Mesenchymal stem cell (in vitro differentiated cells and primary cell): ENCODE measurements around the gene TMEM123.

Source experiments
- DNase-seq: peaks from one replicate; pipeline ENCODE4 v3.0.0-alpha.2; 2013
- H2AFZ ChIP-seq: one replicate; pipeline ENCODE4 v1.6.1; 2013; ENCODE audit warnings: low read depth, mild to moderate bottlenecking, control low read depth, inconsistent platforms, low read length, moderate library complexity
- H2AK5ac ChIP-seq: 2 replicates; pipeline ENCODE4 v1.6.1; 2013; ENCODE audit warnings: low read length, moderate library complexity, mild to moderate bottlenecking, inconsistent platforms; ENCODE audit not compliant: severe bottlenecking
- H2BK120ac ChIP-seq: one replicate; pipeline ENCODE4 v1.6.1; 2013; ENCODE audit warnings: low read depth, mild to moderate bottlenecking, inconsistent platforms, low read length, moderate library complexity
- H2BK12ac ChIP-seq, 2 experiments: one replicate each; pipeline ENCODE4 v1.6.1; 2013; ENCODE audit warnings: inconsistent platforms in 2 of 2, low read length in 2 of 2, mild to moderate bottlenecking in 2 of 2, moderate library complexity in 2 of 2, control low read depth in 1 of 2
- H2BK15ac ChIP-seq: one replicate; pipeline ENCODE4 v1.6.1; 2013; ENCODE audit warnings: mild to moderate bottlenecking, low read depth, inconsistent platforms; ENCODE audit not compliant: poor library complexity, severe bottlenecking
- H2BK5ac ChIP-seq: 2 replicates; pipeline ENCODE4 v1.6.1; 2013; ENCODE audit warnings: low read depth, mild to moderate bottlenecking, low read length, control low read depth, inconsistent platforms; ENCODE audit not compliant: poor library complexity, severe bottlenecking
- H3K14ac ChIP-seq, 2 experiments: one replicate each; pipeline ENCODE4 v1.6.1; 2013; ENCODE audit warnings: inconsistent platforms in 2 of 2, low read length in 2 of 2, control low read depth in 1 of 2, mild to moderate bottlenecking in 1 of 2, moderate library complexity in 1 of 2
- H3K18ac ChIP-seq, 2 experiments: one replicate each; pipeline ENCODE4 v1.6.1; 2013; ENCODE audit warnings: inconsistent platforms in 2 of 2, low read length in 2 of 2, control low read depth in 1 of 2, low read depth in 1 of 2, mild to moderate bottlenecking in 1 of 2
- H3K23ac ChIP-seq, 2 experiments: one replicate each; pipeline ENCODE4 v1.6.1; 2013; ENCODE audit warnings: inconsistent platforms in 2 of 2, low read length in 2 of 2, mild to moderate bottlenecking in 2 of 2, moderate library complexity in 2 of 2, control low read depth in 1 of 2
- H3K27ac ChIP-seq: 2 replicates; pipeline ENCODE4 v1.5.1; 2013; ENCODE audit warnings: mild to moderate bottlenecking, moderate library complexity, low read length, control low read depth, inconsistent platforms; ENCODE audit not compliant: poor library complexity, severe bottlenecking
- H3K27me3 ChIP-seq, 2 experiments: 2 replicates each; pipeline versions ENCODE4 v1.6.1 to v1.7.0; 2013; ENCODE audit warnings: low read length in 2 of 2, mild to moderate bottlenecking in 2 of 2, moderate library complexity in 2 of 2, control low read depth in 1 of 2, inconsistent platforms in 1 of 2; ENCODE audit not compliant: control insufficient read depth in 1 of 2, insufficient read depth in 1 of 2
- H3K36me3 ChIP-seq, 2 experiments: 2 replicates each; pipeline versions ENCODE4 v1.6.1 to v1.7.0; 2013; ENCODE audit warnings: low read length in 2 of 2, control low read depth in 1 of 2, inconsistent platforms in 1 of 2, low read depth in 1 of 2, mild to moderate bottlenecking in 1 of 2; ENCODE audit not compliant: insufficient read depth in 2 of 2, control insufficient read depth in 1 of 2
- H3K4ac ChIP-seq, 2 experiments: one replicate each; pipeline ENCODE4 v1.6.1; 2013; ENCODE audit warnings: inconsistent platforms in 2 of 2, low read length in 2 of 2, mild to moderate bottlenecking in 2 of 2, moderate library complexity in 2 of 2, control low read depth in 1 of 2, low read depth in 1 of 2
- H3K4me1 ChIP-seq: 2 replicates; pipeline ENCODE4 v1.6.1; 2013; ENCODE audit warnings: low read depth, low read length, control low read depth; ENCODE audit not compliant: control insufficient read depth, insufficient read depth
- H3K4me2 ChIP-seq: 2 replicates; pipeline ENCODE4 v1.6.1; 2013; ENCODE audit warnings: low read length, mild to moderate bottlenecking, inconsistent platforms; ENCODE audit not compliant: poor library complexity, severe bottlenecking
- H3K4me3 ChIP-seq, 2 experiments: 2 replicates each; pipeline versions ENCODE4 v1.5.1 to v1.7.0; 2013; ENCODE audit warnings: low read length in 2 of 2, mild to moderate bottlenecking in 2 of 2, control low read depth in 1 of 2, low read depth in 1 of 2; ENCODE audit not compliant: insufficient read depth in 1 of 2
- H3K79me1 ChIP-seq: replicated peaks from 2 replicates; pipeline ENCODE4 v1.6.1; 2013; ENCODE audit warnings: mild to moderate bottlenecking, control low read depth, low read length, inconsistent platforms; ENCODE audit not compliant: poor library complexity, severe bottlenecking
- H3K9ac ChIP-seq: 2 replicates; pipeline ENCODE4 v1.7.0; 2013; ENCODE audit warnings: mild to moderate bottlenecking, low read length, moderate library complexity
- H3K9me3 ChIP-seq: 2 replicates; pipeline ENCODE4 v1.7.0; 2013; ENCODE audit warnings: mild to moderate bottlenecking, low read length; ENCODE audit not compliant: control insufficient read depth
- H4K8ac ChIP-seq: one replicate; pipeline ENCODE4 v1.6.1; 2013; ENCODE audit warnings: inconsistent platforms, mild to moderate bottlenecking, low read length, moderate library complexity
- H4K91ac ChIP-seq: one replicate; pipeline ENCODE4 v1.6.1; 2013; ENCODE audit warnings: mild to moderate bottlenecking, low read length, inconsistent platforms
- WGBS: methylation state at CpG from one replicate; pipeline ENCODE4 v1.1.7; 2013; ENCODE audit warnings: mixed read lengths; 5-methylcytosine and 5-hydroxymethylcytosine counted together

The TMEM123 gene

DNA sequence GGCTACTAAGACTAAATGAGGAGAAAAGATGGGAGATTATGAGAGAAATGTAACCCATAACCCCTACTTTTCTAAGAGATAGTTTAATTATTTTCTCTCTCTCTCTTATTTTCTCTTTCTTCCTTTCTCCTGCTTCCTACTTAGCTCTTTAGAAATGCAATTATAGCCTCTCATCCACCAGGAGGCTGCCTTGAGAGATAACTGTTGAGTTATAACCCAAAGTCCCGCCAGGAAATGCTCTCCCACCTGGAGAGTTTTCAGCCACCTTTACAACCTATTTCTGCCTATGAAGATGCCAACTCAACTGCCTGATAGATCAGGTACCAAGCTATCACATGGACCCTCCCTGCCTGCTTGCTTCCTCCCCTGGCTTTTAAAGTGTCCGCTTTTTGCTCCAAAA is 34.0 kb upstream of the TMEM123 start:
- H3K4me2 ChIP-seq = no peak overlapping the region
- WGBS = 88% methylated on average over 2 of the region's 2 CpGs
- no peak overlapping the region for H3K4ac ChIP-seq
- H2BK5ac ChIP-seq = no peak overlapping the region
- H3K23ac ChIP-seq = no peak overlapping the region
- H3K18ac ChIP-seq = no peak overlapping the region
- no peak overlapping the region for H2BK12ac ChIP-seq
- H2AFZ ChIP-seq = no peak overlapping the region
- H4K8ac ChIP-seq = no peak overlapping the region
- H3K4me3 ChIP-seq = no peak overlapping the region
- no peaks in the 10 kb centered on the region for H3K27me3 ChIP-seq
- no peak overlapping the region for H3K27ac ChIP-seq
- H2BK15ac ChIP-seq = no peak overlapping the region
- H3K36me3 ChIP-seq = no peaks in the 10 kb centered on the region
- H3K79me1 ChIP-seq = no peaks in the 10 kb centered on the region
- H2BK120ac ChIP-seq = no peak overlapping the region
- no peak overlapping the region for H3K14ac ChIP-seq
- no peak overlapping the region for H2AK5ac ChIP-seq
- no peak overlapping the region for H4K91ac ChIP-seq
- no peaks in the 10 kb centered on the region for H3K9me3 ChIP-seq
- no peak for DNase-seq
- H3K4me1 ChIP-seq = peaks cover 2% of the 10 kb centered on the region
- no peak overlapping the region for H3K9ac ChIP-seq

GRCh38 chr11:102485095-102485722 is 32.6 kb upstream of the TMEM123 start:
- H3K4me3 ChIP-seq = no peak overlapping the region
- no peak overlapping the region for H2BK15ac ChIP-seq
- H3K14ac ChIP-seq = no peak overlapping the region
- H4K91ac ChIP-seq = no peak overlapping the region
- no peak overlapping the region for H2AK5ac ChIP-seq
- no peak overlapping the region for H3K9ac ChIP-seq
- no peak overlapping the region for H3K4ac ChIP-seq
- H3K4me2 ChIP-seq = no peak overlapping the region
- H2AFZ ChIP-seq = no peak overlapping the region
- WGBS = no CpG with 5 or more reads among the region's 2 CpGs
- H2BK120ac ChIP-seq = no peak overlapping the region
- H3K18ac ChIP-seq = no peak overlapping the region
- H3K79me1 ChIP-seq = no peaks in the 10 kb centered on the region
- no peak overlapping the region for H3K23ac ChIP-seq
- H3K4me1 ChIP-seq = peaks cover 2% of the 10 kb centered on the region
- H3K36me3 ChIP-seq = no peaks in the 10 kb centered on the region
- H2BK12ac ChIP-seq = no peak overlapping the region
- no peak overlapping the region for H4K8ac ChIP-seq
- no peaks in the 10 kb centered on the region for H3K9me3 ChIP-seq
- no peaks in the 10 kb centered on the region for H3K27me3 ChIP-seq
- H3K27ac ChIP-seq = no peak overlapping the region
- DNase-seq = peak; percentile 32
- no peak overlapping the region for H2BK5ac ChIP-seq

GRCh38 chr11:102482433-102482832 is 29.9 kb upstream of the TMEM123 start:
- no peak overlapping the region for H3K23ac ChIP-seq
- no peak overlapping the region for H2BK5ac ChIP-seq
- no peak overlapping the region for H2AK5ac ChIP-seq
- 67% methylated on average over 3 of the region's 3 CpGs for WGBS
- H2BK12ac ChIP-seq = no peak overlapping the region
- H2BK15ac ChIP-seq = no peak overlapping the region
- no peaks in the 10 kb centered on the region for H3K4me1 ChIP-seq
- no peaks in the 10 kb centered on the region for H3K36me3 ChIP-seq
- no peak overlapping the region for H4K91ac ChIP-seq
- H3K4ac ChIP-seq = no peak overlapping the region
- H3K14ac ChIP-seq = no peak overlapping the region
- DNase-seq = no peak
- no peak overlapping the region for H3K4me3 ChIP-seq
- H2AFZ ChIP-seq = no peak overlapping the region
- H3K27me3 ChIP-seq = no peaks in the 10 kb centered on the region
- H3K9ac ChIP-seq = no peak overlapping the region
- H2BK120ac ChIP-seq = no peak overlapping the region
- no peaks in the 10 kb centered on the region for H3K79me1 ChIP-seq
- no peak overlapping the region for H3K27ac ChIP-seq
- no peak overlapping the region for H3K4me2 ChIP-seq
- H3K18ac ChIP-seq = no peak overlapping the region
- no peak overlapping the region for H4K8ac ChIP-seq
- no peaks in the 10 kb centered on the region for H3K9me3 ChIP-seq

DNA sequence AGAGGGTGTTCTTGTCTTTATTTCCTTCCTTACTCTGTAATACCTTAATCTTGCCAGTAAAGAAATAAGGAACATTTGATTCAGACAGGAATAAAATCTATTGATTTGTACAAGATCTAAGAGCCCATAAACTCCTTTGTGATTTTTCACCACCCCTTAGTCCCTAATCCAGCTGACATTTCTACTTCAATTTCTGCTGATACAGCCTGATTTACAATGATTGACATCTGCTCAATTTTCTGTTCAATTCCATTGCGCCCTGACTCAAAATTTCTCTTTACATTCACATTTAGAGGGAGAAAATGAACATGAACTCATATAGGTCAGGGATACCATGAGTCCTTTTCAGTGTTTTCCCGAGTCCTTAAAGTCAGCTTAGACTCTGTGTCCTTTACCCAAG is 27.2 kb upstream of the TMEM123 start:
- H2BK5ac ChIP-seq = no peak overlapping the region
- no peaks in the 10 kb centered on the region for H3K79me1 ChIP-seq
- H2AK5ac ChIP-seq = no peak overlapping the region
- no peak for DNase-seq
- H3K9ac ChIP-seq = no peak overlapping the region
- no peak overlapping the region for H2BK15ac ChIP-seq
- no peaks in the 10 kb centered on the region for H3K4me1 ChIP-seq
- H4K8ac ChIP-seq = no peak overlapping the region
- no peak overlapping the region for H3K14ac ChIP-seq
- 98% methylated on average over 2 of the region's 2 CpGs for WGBS
- H2AFZ ChIP-seq = no peak overlapping the region
- H3K9me3 ChIP-seq = no peaks in the 10 kb centered on the region
- H3K18ac ChIP-seq = no peak overlapping the region
- no peak overlapping the region for H3K27ac ChIP-seq
- H4K91ac ChIP-seq = no peak overlapping the region
- H2BK120ac ChIP-seq = no peak overlapping the region
- no peaks in the 10 kb centered on the region for H3K27me3 ChIP-seq
- H3K23ac ChIP-seq = no peak overlapping the region
- H2BK12ac ChIP-seq = no peak overlapping the region
- H3K36me3 ChIP-seq = no peaks in the 10 kb centered on the region
- H3K4me3 ChIP-seq = no peak overlapping the region
- no peak overlapping the region for H3K4me2 ChIP-seq
- no peak overlapping the region for H3K4ac ChIP-seq
